ENCODE data around the gene GPR152.
A peak's percentile ranks its signal among the peaks of the same experiment; 100 is the strongest.

The GPR152 gene

GRCh38 chr11:67423891-67424613 is 28.5 kb downstream of the GPR152 start:
- no peak for DNase-seq (ENCODE audit: low spot score)

- no peak for DNase-seq (ENCODE audit: low spot score)
These were observed 29.1 kb downstream of the GPR152 start for GRCh38 chr11:67423466-67423865.

GRCh38 chr11:67422891-67423290 is 29.6 kb downstream of the GPR152 start:
- DNase-seq (ENCODE audit: low spot score): no peak

GRCh38 chr11:67421430-67422031 is 31.0 kb downstream of the GPR152 start:
- DNase-seq (ENCODE audit: low spot score): no peak

- DNase-seq (ENCODE audit: low spot score): peak; percentile 98
These were observed 31.7 kb downstream of the GPR152 start for GRCh38 chr11:67420646-67421429.

GRCh38 chr11:67420147-67420645 is 32.3 kb downstream of the GPR152 start:
- no peak for DNase-seq (ENCODE audit: low spot score)

GRCh38 chr11:67419325-67420049 is 33.0 kb downstream of the GPR152 start:
- DNase-seq (ENCODE audit: low spot score): no peak

- DNase-seq (ENCODE audit: low spot score): no peak
These were observed 33.9 kb downstream of the GPR152 start for GRCh38 chr11:67418476-67419281.

GRCh38 chr11:67417425-67417824 is 35.1 kb downstream of the GPR152 start:
- no peak for DNase-seq (ENCODE audit: low spot score)

GRCh38 chr11:67416416-67417335 is 35.9 kb downstream of the GPR152 start:
- DNase-seq (ENCODE audit: low spot score): peak; percentile 89

GRCh38 chr11:67415501-67416304 is 36.8 kb downstream of the GPR152 start, which contains the start of gene CARNS1:
TSS of gene CARNS1 (plus strand) at chr11:67415678. CDS start at chr11:67416200, 522 bp downstream.
- DNase-seq (ENCODE audit: low spot score): no peak

- no peak for DNase-seq (ENCODE audit: low spot score)
These were observed 39.2 kb downstream of the GPR152 start for GRCh38 chr11:67413266-67413849.

GRCh38 chr11:67412495-67413179 is 39.9 kb downstream of the GPR152 start:
- no peak for DNase-seq (ENCODE audit: low spot score)

GRCh38 chr11:67411785-67412152 is 40.8 kb downstream of the GPR152 start:
- DNase-seq (ENCODE audit: low spot score): no peak

GRCh38 chr11:67410984-67411784 is 41.3 kb downstream of the GPR152 start:
- no peak for DNase-seq (ENCODE audit: low spot score)

- DNase-seq (ENCODE audit: low spot score): no peak
These were observed 42.1 kb downstream of the GPR152 start for GRCh38 chr11:67410369-67410831.

- DNase-seq (ENCODE audit: low spot score): no peak
These were observed 42.7 kb downstream of the GPR152 start for GRCh38 chr11:67409781-67410368.
